HK-2 (cell line): ENCODE measurements around the gene MAP3K13.

Experiments
- DNase-seq: peaks from one replicate; pipeline ENCODE4 v3.0.0-alpha.2; 2018; ENCODE audit not compliant: unreplicated experiment

MAP3K13 gene

GRCh38 chr3:185508335-185508991 lies 145.5 kb downstream of the MAP3K13 start:
- DNase-seq: no peak

- no peak for DNase-seq
Observed at GRCh38 chr3:185511711-185512110, 148.8 kb downstream of the MAP3K13 start.

GRCh38 chr3:185517387-185518130 lies 154.6 kb downstream of the MAP3K13 start:
- no peak for DNase-seq

- DNase-seq: no peak
Observed at GRCh38 chr3:185519021-185519420, 156.1 kb downstream of the MAP3K13 start.

GRCh38 chr3:185521349-185522138 lies 158.6 kb downstream of the MAP3K13 start:
- no peak for DNase-seq

- no peak for DNase-seq
Observed at GRCh38 chr3:185526349-185526951, 163.5 kb downstream of the MAP3K13 start.

- DNase-seq: no peak
Observed at GRCh38 chr3:185527364-185527763, 164.4 kb downstream of the MAP3K13 start.

GRCh38 chr3:185528532-185528931 lies 165.6 kb downstream of the MAP3K13 start:
- DNase-seq: no peak

GRCh38 chr3:185530856-185531255 lies 167.9 kb downstream of the MAP3K13 start:
- DNase-seq: no peak

GRCh38 chr3:185532901-185533300 lies 170.0 kb downstream of the MAP3K13 start:
- DNase-seq: no peak

- no peak for DNase-seq
Observed at GRCh38 chr3:185534511-185534910, 171.6 kb downstream of the MAP3K13 start.

GRCh38 chr3:185537369-185537970 lies 174.5 kb downstream of the MAP3K13 start:
- peak; percentile 79 for DNase-seq
